HAP-1 (cell line): Measurements from ENCODE around the gene UBTFL1.

Experiments used
- DNase-seq, 2 experiments: peaks; one replicate each; pipeline ENCODE4 v3.0.0-alpha.2; 2016 to 2020; ENCODE audit warnings: low spot score in 2 of 2
- H3K27me3 ChIP-seq: fragments of 250-450 bp; sonication (Bioruptor Pico); 2 replicates; pipeline ENCODE4 v1.5.1; 2020; ENCODE audit warnings: low read depth, mild to moderate bottlenecking, moderate library complexity
- H3K36me3 ChIP-seq: fragments of 250-450 bp; sonication (Bioruptor Pico); replicated peaks from 2 replicates; pipeline ENCODE4 v1.5.1; 2020; ENCODE audit warnings: mild to moderate bottlenecking
- H3K4me1 ChIP-seq: fragments of 250-450 bp; sonication (Bioruptor Pico); 2 replicates; pipeline ENCODE4 v1.5.1; 2020; ENCODE audit warnings: mild to moderate bottlenecking
- H3K4me3 ChIP-seq: fragments of 250-450 bp; sonication (Bioruptor Pico); 2 replicates; pipeline ENCODE4 v1.5.1; 2020; ENCODE audit warnings: mild to moderate bottlenecking, moderate library complexity
- H3K9me3 ChIP-seq: fragments of 250-450 bp; sonication (Bioruptor Pico); 2 replicates; pipeline ENCODE4 v1.5.1; 2020; ENCODE audit warnings: mild to moderate bottlenecking, moderate library complexity
- in situ Hi-C: fragments of 300-500 bp; cut with MboI; formaldehyde crosslinking; loops from 3 replicates; pipeline ENCODE4 v1.14.3; 2020; ENCODE audit warnings: low sequenced_read_pairs, inconsistent platforms, mixed read lengths

Gene UBTFL1

DNA sequence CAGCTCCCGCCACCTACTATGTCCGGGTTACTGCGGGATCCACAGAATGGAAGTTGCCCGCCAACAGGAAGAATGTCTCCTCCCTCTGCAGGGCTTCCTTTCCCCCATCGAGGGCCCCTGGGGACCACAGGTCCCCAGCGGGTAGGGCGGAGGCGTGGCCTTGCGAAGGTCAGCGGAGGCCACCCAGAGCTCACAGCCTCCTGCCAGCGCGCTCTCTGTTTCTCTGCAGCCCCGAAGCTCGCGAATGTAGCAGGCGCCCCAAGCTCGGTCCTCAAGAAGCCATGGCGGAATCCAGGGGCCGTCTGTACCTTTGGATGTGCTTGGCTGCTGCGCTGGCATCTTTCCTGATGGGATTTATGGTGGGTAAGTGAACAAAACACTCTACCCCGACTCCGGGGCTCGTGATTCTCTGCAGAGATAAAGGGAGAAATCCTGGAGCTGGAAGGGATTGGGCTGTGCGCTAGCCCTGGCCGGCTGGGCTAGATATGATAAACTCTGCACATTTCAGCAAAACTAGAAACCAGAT is 48.8 kb downstream of the UBTFL1 start, which contains the start of gene NAALAD2:
Gene NAALAD2 (plus strand): TSS at position 186 of the 526 bp plus-strand sequence. CDS start 96 bp downstream, at position 282.
- H3K4me1 ChIP-seq, result peaks cover 25% of the 10 kb centered on the region
- peak; percentile 80 to 90 for DNase-seq
- H3K27me3 ChIP-seq, result no peaks in the 10 kb centered on the region; the same call in 1 of the 2 replicates
- no peaks in the 10 kb centered on the region for H3K9me3 ChIP-seq
- in situ Hi-C loops, result no loop called here
- H3K4me3 ChIP-seq, result peak within 1 kb of the TSS; percentile 57
- H3K36me3 ChIP-seq, result no peaks in the 10 kb centered on the region

DNA sequence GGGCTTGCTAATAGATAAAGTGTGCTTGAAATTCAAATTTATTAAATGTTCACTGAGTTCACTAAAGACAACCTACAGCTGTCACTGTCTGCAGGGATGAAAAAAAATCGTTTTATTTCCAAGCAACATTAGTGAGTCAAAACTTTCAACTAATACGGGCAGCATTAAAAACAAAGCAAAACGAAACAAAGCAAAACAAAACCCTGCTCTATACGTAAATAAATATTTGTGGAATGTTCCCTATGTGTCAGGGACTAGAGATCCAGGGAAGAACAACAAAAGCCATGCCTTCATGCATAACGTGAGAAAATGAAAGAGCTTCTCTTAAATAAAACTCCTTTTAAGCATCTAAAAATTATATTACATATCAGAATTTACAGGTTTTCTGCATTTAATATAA is 49.3 kb downstream of the UBTFL1 start:
- in situ Hi-C loops, result no loop called here
- Histone ChIP-seq H3K36me3 (no peaks in the 10 kb centered on the region), H3K4me3 (peak overlapping the region; percentile 57), H3K4me1 (peaks cover 28% of the 10 kb centered on the region), H3K27me3 (no peaks in the 10 kb centered on the region; the same call in 1 of the 2 replicates), H3K9me3 (no peaks in the 10 kb centered on the region)
- DNase-seq, result no peak
